Anterior cingulate cortex (tissue), 58 donors: ENCODE measurements around the gene TBCCD1.
"Not testable (repeated sequence)": the region's sequence is repeated elsewhere in the genome, so short reads cannot be mapped to it uniquely, and the experiment has no call there.

Experiments
- DNase-seq, 58 donors: peaks; one replicate each; lab custom pipeline; 2025; lab: John Stamatoyannopoulos, UW

Gene TBCCD1

DNA sequence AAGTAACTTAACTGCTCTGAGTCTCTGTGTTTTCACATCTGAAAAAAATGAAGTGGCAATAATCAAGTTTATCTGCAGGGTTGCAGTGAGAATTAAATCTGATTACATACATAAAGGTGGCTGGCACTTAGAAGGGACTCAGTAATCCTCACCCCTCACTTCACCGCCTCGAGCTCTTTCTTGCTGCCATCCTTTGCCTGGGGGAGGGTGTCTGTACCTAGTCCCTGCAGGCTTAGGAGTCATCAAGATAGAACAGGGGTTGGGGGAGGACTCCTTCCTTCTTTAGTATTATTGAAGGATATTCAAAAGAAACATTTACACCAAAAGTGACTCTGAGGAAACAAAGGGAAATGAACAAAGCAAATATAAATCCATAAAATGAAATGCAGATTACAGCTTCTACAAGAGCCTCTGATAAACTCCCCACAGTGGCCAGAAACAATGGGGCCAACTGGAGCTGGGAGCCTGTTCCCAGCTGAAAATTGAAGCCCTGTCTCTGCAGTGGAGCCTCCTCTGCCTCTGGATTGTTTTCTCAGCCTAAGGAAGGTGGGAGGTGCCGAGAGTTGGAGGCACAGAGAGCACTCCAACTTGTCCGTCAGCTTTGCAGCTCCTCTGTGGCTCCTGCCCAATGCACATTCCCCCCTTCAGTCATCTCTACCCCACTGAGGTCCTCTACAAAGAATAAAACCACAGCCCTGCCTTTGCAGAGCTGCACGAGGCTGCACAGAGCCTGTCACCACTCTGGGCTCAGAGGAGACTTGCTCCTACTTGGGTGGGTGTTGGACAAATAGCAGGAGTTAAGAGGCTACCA is 64.8 kb downstream of the TBCCD1 start:
- peak in 2 of 58 donors; percentile 14 to 18 for DNase-seq

DNA sequence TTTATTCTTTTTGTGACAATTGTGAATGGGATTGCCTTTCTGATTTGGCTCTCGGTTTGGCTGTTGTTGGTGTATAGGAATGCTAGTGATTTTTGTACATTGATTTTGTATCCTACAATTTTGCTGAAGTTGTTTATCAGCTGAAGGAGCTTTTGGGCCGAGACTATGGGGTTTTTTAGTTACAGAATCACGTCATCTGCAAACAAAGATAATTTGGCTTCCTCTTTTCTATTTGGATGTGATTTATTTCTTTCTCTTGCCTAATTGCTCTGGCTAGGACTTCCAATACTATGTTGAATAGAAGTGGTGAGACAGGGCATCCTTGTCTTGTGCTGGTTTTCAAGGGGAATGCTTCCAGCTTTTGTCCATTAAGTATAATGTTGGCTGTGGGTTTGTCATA is 67.2 kb downstream of the TBCCD1 start:
- DNase-seq, result not testable (repeated sequence)

DNA sequence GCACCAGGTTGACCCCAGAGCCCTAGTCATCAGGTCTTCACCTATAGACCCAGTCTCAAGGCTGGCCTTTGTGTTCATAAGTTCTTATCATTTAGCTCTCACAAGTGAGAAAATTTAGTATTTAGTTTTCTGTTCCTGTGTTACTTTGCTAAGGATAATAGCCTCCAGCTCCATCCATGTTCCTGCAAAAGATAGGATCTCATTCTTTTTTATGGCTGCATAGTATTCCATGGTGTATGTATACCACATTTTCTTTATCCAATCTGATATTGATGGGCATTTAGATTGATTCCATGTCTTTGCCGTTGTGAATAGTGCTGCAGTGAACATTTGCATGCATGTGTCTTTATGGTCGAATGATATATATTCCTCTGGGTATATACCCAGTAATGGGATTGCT is 69.1 kb downstream of the TBCCD1 start:
- not testable (repeated sequence) for DNase-seq

DNA sequence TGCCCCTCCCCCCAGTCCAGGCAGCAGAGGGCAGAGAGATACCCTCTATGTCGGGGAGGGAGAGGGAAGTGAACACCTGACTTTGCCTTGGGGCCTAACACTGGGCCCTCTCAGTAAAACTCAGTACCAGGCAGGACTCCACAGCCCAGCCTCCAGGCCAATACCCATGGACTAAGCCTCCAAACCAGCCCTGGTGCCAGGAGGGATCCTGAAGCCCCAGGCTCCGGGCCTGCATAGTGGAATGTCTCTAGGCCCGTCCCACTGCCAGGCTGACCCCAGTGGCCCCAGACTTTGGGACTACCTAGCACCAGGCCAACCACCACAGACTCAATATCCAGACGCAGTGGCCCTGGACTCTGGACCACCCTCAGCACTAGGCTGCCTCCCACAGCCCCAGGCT is 69.5 kb downstream of the TBCCD1 start:
- DNase-seq, result no peak

DNA sequence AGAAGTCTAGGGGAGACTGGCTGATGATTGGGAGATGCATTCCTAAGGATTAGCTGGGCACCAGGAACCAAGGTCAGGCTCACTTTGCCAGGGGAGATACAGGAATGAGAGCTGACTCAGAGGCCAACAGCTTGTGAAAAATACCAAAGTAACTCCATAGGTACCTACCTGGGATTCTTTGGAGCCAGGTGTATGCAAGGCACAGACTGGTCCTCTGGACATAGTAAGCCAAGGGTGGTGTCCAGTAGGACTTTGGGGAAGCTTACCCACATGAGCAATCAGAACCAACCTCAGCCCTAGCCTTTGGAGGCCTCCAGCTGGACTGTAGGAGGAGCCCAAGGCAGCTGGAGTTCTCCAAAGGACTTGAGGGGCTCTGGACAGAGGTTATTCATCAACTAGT is 70.5 kb downstream of the TBCCD1 start:
- no peak for DNase-seq
